H1 (cell line): ENCODE measurements around the gene SPAG16. TPM values are rescaled to one million over a fixed set of nuclear protein-coding genes. Genes with fewer than 3 reads are reported as not detected.

ENCODE experiments used
- CTCF ChIA-PET: fragments of 300-600 bp; sonication (Branson Sonifier 250); formaldehyde crosslinking; loops from one replicate; lab custom pipeline; 2021; ENCODE audit not compliant: partially characterized antibody; lab: Charles Lee
- POLR2A ChIA-PET: fragments of 300-600 bp; sonication (Branson Sonifier 250); formaldehyde crosslinking; loops from one replicate; lab custom pipeline; 2021; ENCODE audit warnings: inconsistent platforms; ENCODE audit not compliant: partially characterized antibody; lab: Charles Lee
- DNase-seq, 2 experiments: peaks; one replicate each; pipeline versions ENCODE4 v3.0.0 to v3.0.0-alpha.2; 2010 to 2022; ENCODE audit warnings: low spot score in 2 of 2, low read depth in 1 of 2, mixed read lengths in 1 of 2
- FAIRE-seq: peaks from 2 replicates; lab custom pipeline; 2011; peaks lifted over from hg19 to GRCh38; lab: Jason Lieb, UNC
- H2AFZ ChIP-seq: 2 replicates; pipeline ENCODE4 v1.8.1; 2012; ENCODE audit warnings: low read length, inconsistent platforms
- H2AK5ac ChIP-seq: 2 replicates; pipeline ENCODE4 v1.6.1; 2013; ENCODE audit warnings: low read depth, low read length
- H2BK120ac ChIP-seq: replicated peaks from 2 replicates; pipeline ENCODE3; 2013; ENCODE audit warnings: low read depth, low read length, inconsistent platforms
- H2BK12ac ChIP-seq: 2 replicates; pipeline ENCODE4 v1.6.1; 2013; ENCODE audit warnings: low read depth, low read length
- H2BK15ac ChIP-seq: 2 replicates; pipeline ENCODE4 v1.6.1; 2013; ENCODE audit warnings: low read length
- H2BK20ac ChIP-seq: 2 replicates; pipeline ENCODE4 v1.6.1; 2013; ENCODE audit warnings: low read length
- H2BK5ac ChIP-seq: 2 replicates; pipeline ENCODE4 v1.6.1; 2013; ENCODE audit warnings: low read depth, low read length
- H3K14ac ChIP-seq: 2 replicates; pipeline ENCODE4 v1.6.1; 2013; ENCODE audit warnings: inconsistent platforms; ENCODE audit not compliant: insufficient read length
- H3K18ac ChIP-seq: 2 replicates; pipeline ENCODE4 v1.6.1; 2013; ENCODE audit warnings: low read length; ENCODE audit errors: extremely low read depth
- H3K23ac ChIP-seq: 2 replicates; pipeline ENCODE4 v1.6.1; 2013; ENCODE audit warnings: inconsistent platforms; ENCODE audit not compliant: insufficient read length
- H3K23me2 ChIP-seq: 2 replicates; pipeline ENCODE4 v1.6.1; 2013; ENCODE audit warnings: low read depth, low read length
- H3K27ac ChIP-seq: 2 replicates; pipeline ENCODE4 v1.6.1; 2011; ENCODE audit warnings: low read depth, low read length, inconsistent platforms
- H3K27me3 ChIP-seq, 4 experiments: replicated peaks in 1 of 4; 1 replicate in 1 of 4; 2 replicates in 3 of 4; pipeline versions ENCODE4 v1.6.1 to v1.8.1; 2011 to 2013; ENCODE audit warnings: low read length in 3 of 4, mild to moderate bottlenecking in 3 of 4, inconsistent platforms in 2 of 4, mixed read lengths in 2 of 4, moderate library complexity in 1 of 4; ENCODE audit not compliant: control insufficient read depth in 3 of 4, insufficient read depth in 3 of 4; ENCODE audit errors: extremely low read depth in 1 of 4
- H3K36me3 ChIP-seq, 4 experiments: 2 replicates each; pipeline versions ENCODE4 v1.6.1 to v1.8.1; 2011 to 2013; ENCODE audit warnings: mild to moderate bottlenecking in 4 of 4, low read length in 3 of 4, moderate library complexity in 2 of 4, control low read depth in 1 of 4, inconsistent platforms in 1 of 4; ENCODE audit not compliant: insufficient read depth in 4 of 4, control insufficient read depth in 2 of 4
- H3K4ac ChIP-seq: replicated peaks from 2 replicates; pipeline ENCODE3; 2013; ENCODE audit warnings: low read length, low read depth, mixed read lengths, inconsistent platforms; ENCODE audit not compliant: insufficient read length
- H3K4me1 ChIP-seq, 4 experiments: replicated peaks in 1 of 4; 1 replicate in 1 of 4; 2 replicates in 3 of 4; pipeline versions ENCODE4 v1.6.1 to v1.8.1; 2011 to 2013; ENCODE audit warnings: low read length in 3 of 4, inconsistent platforms in 2 of 4, mixed read lengths in 1 of 4; ENCODE audit not compliant: insufficient read depth in 4 of 4, control insufficient read depth in 3 of 4
- H3K4me2 ChIP-seq, 2 experiments: 2 replicates each; pipeline versions ENCODE4 v1.6.1 to v1.8.1; 2011 to 2013; ENCODE audit warnings: low read depth in 2 of 2, low read length in 2 of 2, control low read depth in 1 of 2, inconsistent platforms in 1 of 2, mild to moderate bottlenecking in 1 of 2; ENCODE audit not compliant: insufficient read depth in 1 of 2
- H3K4me3 ChIP-seq, 4 experiments: fragments of 200-600, 300-600 bp in 1 of 4; sonication (generic), shearing (Covaris generic), sonication (Bioruptor Twin) in 1 of 4; 2 replicates each; pipeline versions ENCODE4 v1.5.1 to v1.8.1; 2011 to 2016; ENCODE audit warnings: low read length in 4 of 4, low read depth in 3 of 4, control low read depth in 2 of 4, inconsistent platforms in 2 of 4, mild to moderate bottlenecking in 2 of 4, mixed read lengths in 1 of 4, moderate library complexity in 1 of 4; ENCODE audit not compliant: insufficient read depth in 2 of 4; ENCODE audit errors: extremely low read depth in 1 of 4
- H3K56ac ChIP-seq: replicated peaks from 2 replicates; pipeline ENCODE3; 2013; ENCODE audit warnings: low read depth, mild to moderate bottlenecking, mixed read lengths, low read length, inconsistent platforms; ENCODE audit not compliant: insufficient read length
- H3K79me1 ChIP-seq: 2 replicates; pipeline ENCODE4 v1.6.1; 2013; ENCODE audit warnings: low read depth, low read length, control low read depth
- H3K79me2 ChIP-seq, 2 experiments: 2 replicates each; pipeline versions ENCODE4 v1.6.1 to v1.8.1; 2012 to 2013; ENCODE audit warnings: low read length in 2 of 2, mild to moderate bottlenecking in 2 of 2, inconsistent platforms in 1 of 2; ENCODE audit not compliant: insufficient read depth in 2 of 2, control insufficient read depth in 1 of 2
- H3K9ac ChIP-seq, 4 experiments: replicated peaks in 1 of 4; 1 replicate in 1 of 4; 2 replicates in 3 of 4; pipeline versions ENCODE4 v1.6.1 to v1.8.1; 2011 to 2013; ENCODE audit warnings: low read depth in 3 of 4, low read length in 3 of 4, control low read depth in 2 of 4, mild to moderate bottlenecking in 2 of 4, moderate library complexity in 2 of 4, inconsistent platforms in 1 of 4; ENCODE audit errors: extremely low read depth in 1 of 4
- H3K9me3 ChIP-seq, 2 experiments: 2 replicates each; pipeline versions ENCODE4 v1.6.1 to v1.8.1; 2012 to 2013; ENCODE audit warnings: mild to moderate bottlenecking in 2 of 2, moderate library complexity in 2 of 2, control low read depth in 1 of 2, inconsistent platforms in 1 of 2, low read depth in 1 of 2, low read length in 1 of 2, mixed read lengths in 1 of 2; ENCODE audit not compliant: insufficient read depth in 2 of 2
- H4K20me1 ChIP-seq, 2 experiments: replicated peaks in 1 of 2; 2 replicates each; pipeline versions ENCODE3 to v1.8.1; 2011 to 2013; ENCODE audit warnings: inconsistent platforms in 2 of 2, low read length in 2 of 2, mild to moderate bottlenecking in 1 of 2; ENCODE audit not compliant: insufficient read depth in 2 of 2, control insufficient read depth in 1 of 2
- H4K5ac ChIP-seq: 2 replicates; pipeline ENCODE4 v1.6.1; 2013; ENCODE audit warnings: low read length, low read depth, mixed read lengths, inconsistent platforms; ENCODE audit not compliant: insufficient read length
- H4K8ac ChIP-seq: 2 replicates; pipeline ENCODE4 v1.8.0; 2013; ENCODE audit warnings: mild to moderate bottlenecking, moderate library complexity, low read length, inconsistent platforms; ENCODE audit not compliant: insufficient read depth; ENCODE audit errors: extremely low read depth
- H4K91ac ChIP-seq: replicated peaks from 2 replicates; pipeline ENCODE3; 2013; ENCODE audit warnings: low read length, mixed read lengths, inconsistent platforms; ENCODE audit not compliant: insufficient read length
- SP1 ChIP-seq: IDR thresholded peaks from 2 replicates; pipeline ENCODE4 v1.6.1; 2011; ENCODE audit warnings: low read depth, low read length
- WGBS, 2 experiments: shearing (Covaris generic) in 1 of 2; methylation state at CpG; one replicate each; pipeline versions ENCODE4 v1.1.6 to v1.1.7; 2013 to 2015; ENCODE audit warnings: low lambda C conversion rate in 2 of 2, mixed read lengths in 2 of 2, inconsistent platforms in 1 of 2, low coverage in 1 of 2, missing lambda C conversion rate in 1 of 2; ENCODE audit not compliant: insufficient replicate concordance in 2 of 2, insufficient coverage in 1 of 2, insufficient read length in 1 of 2; ENCODE audit errors: extremely low coverage in 1 of 2, missing lambda C conversion rate in 1 of 2; 5-methylcytosine and 5-hydroxymethylcytosine counted together
- polyA plus RNA-seq, 7 experiments: library from polyadenylated mRNA; depleted of rRNA in 3 of 7; stranded (reverse) in 5 of 7; unstranded in 2 of 7; fragments of >200 nt in 5 of 7; fragments of 200-250 nt in 2 of 7; gene quantifications; 1 replicate in 5 of 7; 2 replicates in 1 of 7; 4 replicates in 1 of 7; pipeline versions ENCODE4 v1.2.1 to v1.2.3, GENCODE V29; 2011 to 2013; ENCODE audit warnings: missing spikeins in 2 of 7, mixed read lengths in 2 of 7
- total RNA-seq: library from RNA; stranded (reverse); fragmentation: NEBNext Ultra II Directional; extraction: Animal tissue kit (Norgen Biotek cat#: 25700); gene quantifications from 2 replicates; pipeline ENCODE4 v1.2.1, GENCODE V29; 2021

SPAG16 gene
- total and polyA plus RNA-seq, 2 of the 8 experiments (the other 6 are each of a cell fraction or from before 2014, with no cell fraction given): 6.0 to 14.9 TPM

- Histone ChIP-seq H3K27me3 (no peaks in the 10 kb centered on the region), H3K4ac (no peak overlapping the region), H2BK5ac (no peak overlapping the region), H2BK120ac (no peak overlapping the region), H3K14ac (no peak overlapping the region), H3K79me1 (no peaks in the 10 kb centered on the region), H4K91ac (no peak overlapping the region), H3K9me3 (no peaks in the 10 kb centered on the region), H3K4me3 (no peak overlapping the region), H3K18ac (no peak overlapping the region), H3K36me3 (no peaks in the 10 kb centered on the region), H2BK20ac (no peak overlapping the region), H3K9ac (no peak overlapping the region), H4K5ac (no peak overlapping the region), H2BK15ac (no peak overlapping the region), H2AFZ (no peak overlapping the region), H3K23ac (no peak overlapping the region), H3K4me2 (no peak overlapping the region), H4K8ac (no peak overlapping the region), H3K27ac (no peak overlapping the region), H3K4me1 (no peaks in the 10 kb centered on the region), H2AK5ac (no peak overlapping the region), H3K79me2 (no peaks in the 10 kb centered on the region), H4K20me1 (no peaks in the 10 kb centered on the region), H3K23me2 (no peaks in the 10 kb centered on the region), H2BK12ac (no peak overlapping the region), H3K56ac (no peak overlapping the region)
- 97% methylated on average over 2 of the region's 2 CpGs; no CpG with 5 or more reads in 1 of the 2 experiments for WGBS, 2 experiments
- ChIA-PET POLR2A (no interaction called here), CTCF (no interaction called here)
- FAIRE-seq (no peak), DNase-seq (no peak)
- TF ChIP-seq SP1: no peak
Observed at GRCh38 chr2:213443921-213444320, 159.7 kb downstream of the SPAG16 start.
